Gastrocnemius medialis (tissue), 4 donors: ENCODE data around the gene CNTF. TPM values are rescaled to one million over a fixed set of nuclear protein-coding genes. Genes with fewer than 3 reads are reported as not detected.

ENCODE experiments used
- ATAC-seq, 2 donors: fragments of 150-250 bp; one replicate each; pipeline ENCODE4 v1.9.1; 2016
- DNase-seq, 2 donors: peaks; one replicate each; pipeline ENCODE4 v3.0.0-alpha.2; 2019
- H3K27ac ChIP-seq, 4 donors: fragments of 200-600 bp; sonication (generic); 1 replicate in 1 of 4; 2 replicates in 3 of 4; pipeline ENCODE4 v1.5.1; 2016 to 2018; ENCODE audit warnings: mild to moderate bottlenecking in 2 of 4, moderate library complexity in 1 of 4
- H3K27me3 ChIP-seq, 3 donors: fragments of 200-600 bp; sonication (generic) in 2 of 3; 1 replicate in 1 of 3; 2 replicates in 2 of 3; pipeline versions ENCODE4 v1.5.1 to v1.6.0; 2016 to 2019; ENCODE audit warnings: mild to moderate bottlenecking in 1 of 3, moderate library complexity in 1 of 3
- H3K36me3 ChIP-seq, 2 donors: fragments of 200-600 bp; sonication (generic) in 1 of 2; one replicate each; pipeline ENCODE4 v1.5.1; 2017 to 2018
- H3K4me1 ChIP-seq, 2 donors: fragments of 200-600 bp; sonication (generic) in 1 of 2; one replicate each; pipeline ENCODE4 v1.5.1; 2016 to 2017; ENCODE audit warnings: mild to moderate bottlenecking in 2 of 2
- H3K4me3 ChIP-seq, 4 donors: fragments of 200-600 bp; sonication (generic) in 3 of 4; 1 replicate in 1 of 4; 2 replicates in 3 of 4; pipeline ENCODE4 v1.5.1; 2016 to 2019; ENCODE audit warnings: mild to moderate bottlenecking in 2 of 4
- H3K9me3 ChIP-seq, 3 donors: fragments of 200-600 bp; sonication (generic) in 2 of 3; 1 replicate in 1 of 3; 2 replicates in 2 of 3; pipeline ENCODE4 v1.5.1; 2016 to 2019
- POLR2A ChIP-seq, 2 donors: fragments of 450-650 bp; IDR thresholded peaks; one replicate each; pipeline ENCODE4 v1.6.1; 2017; ENCODE audit warnings: antibody characterized with exemption in 2 of 2, mild to moderate bottlenecking in 2 of 2, moderate library complexity in 2 of 2
- in situ Hi-C, 4 donors: fragments of 200-750 bp; cut with MboI; loops; one replicate each; pipeline versions ENCODE4 v1.15.0 to v1.8.0; 2017; ENCODE audit warnings: low sequenced_read_pairs in 4 of 4
- intact Hi-C: fragments of 100-400 bp; cut with DNase I; formaldehyde crosslinking; loops from one replicate; pipeline ENCODE4 v1.15.1; 2023; ENCODE audit warnings: low total_unique reads
- total RNA-seq, 4 donors: library from RNA; depleted of rRNA; stranded (reverse); fragments of >200 nt; gene quantifications; one replicate each; pipeline versions ENCODE4 v1.1.0 to v1.2.3, GENCODE V29; 2016
- TF ChIP-seq, protein P1 (sequence below), 5 experiments: fragments of 450-650 bp in 3 of 5; fragments of 200-600 bp in 2 of 5; sonication (generic) in 2 of 5; IDR thresholded peaks in 4 of 5; conservative IDR thresholded peaks in 1 of 5; 1 replicate in 4 of 5; 2 replicates in 1 of 5; pipeline ENCODE4 v1.5.1; 2016 to 2019; ENCODE audit warnings: antibody characterized with exemption in 5 of 5, mild to moderate bottlenecking in 3 of 5, moderate library complexity in 3 of 5

CNTF gene
- total RNA-seq, 4 donors from 2014 or later = 3.2 to 8.5 (median 4.0) TPM

DNA sequence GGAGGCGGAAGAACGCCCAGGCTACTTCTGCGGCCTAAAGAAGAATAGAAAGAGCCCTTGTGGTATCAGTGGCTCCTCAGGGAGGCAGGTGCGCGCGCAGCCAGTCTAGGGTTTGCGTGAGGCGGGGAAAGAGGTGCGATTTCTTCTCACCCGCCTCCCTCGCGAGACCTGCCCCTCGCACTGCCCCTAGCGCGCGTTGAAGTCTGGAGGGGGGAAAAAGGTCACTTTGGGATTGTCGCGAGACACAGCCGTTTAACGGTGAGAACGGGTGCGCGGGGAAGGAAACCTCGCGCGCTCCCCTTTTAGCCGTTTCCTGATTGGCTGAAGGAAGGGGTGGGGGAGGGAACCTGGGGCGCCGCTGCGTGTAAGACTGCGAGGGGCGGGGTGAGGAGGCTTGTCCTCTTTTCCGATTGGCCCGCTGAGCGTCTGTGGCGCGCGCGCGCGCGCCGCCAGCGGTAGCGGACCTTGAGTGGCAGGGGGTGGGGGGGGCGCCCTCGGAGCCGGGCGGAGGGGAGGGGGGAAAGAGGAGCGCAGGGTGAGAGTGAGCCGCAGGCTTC lies 43.8 kb upstream of the CNTF start, which contains the start of gene ZFP91:
ZFP91 (plus strand) TSS at position 429 of the 557 bp plus-strand sequence. CDS start 219 bp downstream, outside the sequence.
- no peaks in the 10 kb centered on the region for H3K9me3 ChIP-seq
- H3K27me3 ChIP-seq = no peaks in the 10 kb centered on the region
- ATAC-seq (peak; percentile 64 to 73), DNase-seq (peak; percentile 99)
- no peaks in the 10 kb centered on the region for H3K36me3 ChIP-seq
- intact Hi-C loops (loop anchor here (2.0 to 10.0 kb wide), 8 partner anchors 38 to 1254 kb away; partner anchors contain the start of genes FAM111A, MED19, OSBP and PATL1), in situ Hi-C loops (loop anchor here in 3 of 4 donors (5.0 to 25.0 kb wide), 5 partner anchors 46 to 916 kb away; partner anchors contain the start of genes CLP1 (in 1 of the 3), CNTF (in 1 of the 3), MED19 (in 1 of the 3) and TMX2 (in 1 of the 3))
- H3K4me1 ChIP-seq = peaks cover 72 to 73% of the 10 kb centered on the region in 2 donors
- peak within 1 kb of the TSS; percentile 91 to 95 (median 94) for H3K4me3 ChIP-seq
- TF ChIP-seq, protein P1, sequence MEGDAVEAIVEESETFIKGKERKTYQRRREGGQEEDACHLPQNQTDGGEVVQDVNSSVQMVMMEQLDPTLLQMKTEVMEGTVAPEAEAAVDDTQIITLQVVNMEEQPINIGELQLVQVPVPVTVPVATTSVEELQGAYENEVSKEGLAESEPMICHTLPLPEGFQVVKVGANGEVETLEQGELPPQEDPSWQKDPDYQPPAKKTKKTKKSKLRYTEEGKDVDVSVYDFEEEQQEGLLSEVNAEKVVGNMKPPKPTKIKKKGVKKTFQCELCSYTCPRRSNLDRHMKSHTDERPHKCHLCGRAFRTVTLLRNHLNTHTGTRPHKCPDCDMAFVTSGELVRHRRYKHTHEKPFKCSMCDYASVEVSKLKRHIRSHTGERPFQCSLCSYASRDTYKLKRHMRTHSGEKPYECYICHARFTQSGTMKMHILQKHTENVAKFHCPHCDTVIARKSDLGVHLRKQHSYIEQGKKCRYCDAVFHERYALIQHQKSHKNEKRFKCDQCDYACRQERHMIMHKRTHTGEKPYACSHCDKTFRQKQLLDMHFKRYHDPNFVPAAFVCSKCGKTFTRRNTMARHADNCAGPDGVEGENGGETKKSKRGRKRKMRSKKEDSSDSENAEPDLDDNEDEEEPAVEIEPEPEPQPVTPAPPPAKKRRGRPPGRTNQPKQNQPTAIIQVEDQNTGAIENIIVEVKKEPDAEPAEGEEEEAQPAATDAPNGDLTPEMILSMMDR (IDR thresholded peaks at IDR 0.05 in 4 of 5, conservative IDR thresholded peaks at IDR 0.05 in 1 of 5) = peak in 1 of 5 experiments; percentile 8
- TF ChIP-seq POLR2A (IDR thresholded peaks at IDR 0.05) = peak; percentile 86 to 88
- H3K27ac ChIP-seq = peak within 1 kb of the TSS; percentile 98 to 100 (median 100)

DNA sequence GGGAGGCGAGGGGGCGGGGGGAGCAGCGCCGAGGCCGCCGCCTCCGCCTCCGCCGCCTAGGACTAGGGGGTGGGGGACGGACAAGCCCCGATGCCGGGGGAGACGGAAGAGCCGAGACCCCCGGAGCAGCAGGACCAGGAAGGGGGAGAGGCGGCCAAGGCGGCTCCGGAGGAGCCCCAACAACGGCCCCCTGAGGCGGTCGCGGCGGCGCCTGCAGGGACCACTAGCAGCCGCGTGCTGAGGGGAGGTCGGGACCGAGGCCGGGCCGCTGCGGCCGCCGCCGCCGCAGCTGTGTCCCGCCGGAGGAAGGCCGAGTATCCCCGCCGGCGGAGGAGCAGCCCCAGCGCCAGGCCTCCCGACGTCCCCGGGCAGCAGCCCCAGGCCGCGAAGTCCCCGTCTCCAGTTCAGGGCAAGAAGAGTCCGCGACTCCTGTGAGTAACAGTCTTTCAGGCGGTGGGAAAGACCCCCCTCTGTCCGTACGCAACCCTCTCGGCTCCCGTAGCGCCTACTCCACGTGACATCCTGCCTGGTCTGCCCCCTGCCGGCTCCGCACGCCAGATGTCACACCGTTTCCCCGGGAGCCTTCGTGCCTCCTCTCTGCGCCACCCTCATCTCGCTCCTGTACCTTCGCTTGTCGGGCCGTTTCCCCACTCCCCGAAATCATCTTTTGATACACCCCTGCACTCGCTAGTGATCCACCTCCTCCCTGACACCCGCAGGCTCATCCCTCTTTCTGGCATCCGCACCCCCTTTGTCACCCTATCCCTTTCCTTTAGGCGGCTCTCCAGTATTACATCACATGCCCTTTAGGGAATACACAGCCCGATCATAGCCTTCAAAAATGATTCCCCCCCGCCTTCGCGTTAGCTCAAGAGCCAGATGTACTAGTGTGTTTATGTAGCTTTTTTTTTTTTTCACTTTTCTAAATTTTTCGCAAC lies 43.0 kb upstream of the CNTF start:
- Histone ChIP-seq H3K4me3 (peak overlapping the region; percentile 85 to 95 (median 94)), H3K27ac (peak overlapping the region; percentile 98 to 100 (median 100)), H3K9me3 (no peaks in the 10 kb centered on the region), H3K4me1 (peaks cover 72 to 73% of the 10 kb centered on the region in 2 donors), H3K36me3 (no peaks in the 10 kb centered on the region), H3K27me3 (no peaks in the 10 kb centered on the region)
- in situ Hi-C loops (loop anchor here in 3 of 4 donors (5.0 to 25.0 kb wide), 5 partner anchors 45 to 917 kb away; partner anchors contain the start of genes CLP1 (in 1 of the 3), CNTF (in 1 of the 3), MED19 (in 1 of the 3) and TMX2 (in 1 of the 3)), intact Hi-C loops (loop anchor here (2.0 to 10.0 kb wide), 8 partner anchors 37 to 1255 kb away; partner anchors contain the start of genes FAM111A, MED19, OSBP and PATL1)
- ATAC-seq (peak; percentile 54 to 58), DNase-seq (peak; percentile 90 to 91)
- peak; percentile 79 to 80 for TF ChIP-seq POLR2A (IDR thresholded peaks at IDR 0.05)
- TF ChIP-seq, protein P1 (IDR thresholded peaks at IDR 0.05 in 4 of 5, conservative IDR thresholded peaks at IDR 0.05 in 1 of 5) = peak; percentile 72 to 93 (median 88)

DNA sequence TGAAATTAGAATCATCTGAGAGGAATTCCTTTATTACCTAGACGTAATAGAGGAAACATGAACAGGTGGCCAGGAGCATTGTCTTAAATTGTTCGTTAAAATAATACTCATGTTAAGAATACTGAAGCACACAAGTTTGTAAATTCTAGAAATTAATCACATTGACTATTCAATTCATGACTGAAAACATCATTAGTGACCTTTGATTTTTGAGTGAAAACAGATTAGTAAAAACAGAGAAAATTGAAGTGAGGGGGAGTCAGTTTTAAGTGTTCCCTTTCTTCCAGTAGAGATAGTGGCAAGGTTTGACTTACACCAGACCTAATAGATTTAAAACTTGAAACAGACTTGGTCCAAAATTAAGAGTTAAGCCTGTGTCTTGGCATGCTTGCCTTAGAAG lies 42.2 kb upstream of the CNTF start:
- in situ Hi-C loops (loop anchor here in 2 of 4 donors (25.0 kb wide), 2 partner anchors 868 to 918 kb away; partner anchors contain the start of genes CLP1 (in 1 of the 2), MED19 (in 1 of the 2), TMX2 (in 1 of the 2) and ZDHHC5 (in 1 of the 2)), intact Hi-C loops (no loop called here)
- Histone ChIP-seq H3K4me3 (peak overlapping the region; percentile 85 to 95 (median 94)), H3K27me3 (no peaks in the 10 kb centered on the region), H3K27ac (peak overlapping the region; percentile 98 to 100 (median 100)), H3K36me3 (no peaks in the 10 kb centered on the region), H3K4me1 (peaks cover 67 to 73% of the 10 kb centered on the region in 2 donors), H3K9me3 (no peaks in the 10 kb centered on the region)
- DNase-seq (no peak), ATAC-seq (no peak)
- TF ChIP-seq, protein P1 (IDR thresholded peaks at IDR 0.05 in 4 of 5, conservative IDR thresholded peaks at IDR 0.05 in 1 of 5) = no peak
- TF ChIP-seq POLR2A (IDR thresholded peaks at IDR 0.05) = no peak

DNA sequence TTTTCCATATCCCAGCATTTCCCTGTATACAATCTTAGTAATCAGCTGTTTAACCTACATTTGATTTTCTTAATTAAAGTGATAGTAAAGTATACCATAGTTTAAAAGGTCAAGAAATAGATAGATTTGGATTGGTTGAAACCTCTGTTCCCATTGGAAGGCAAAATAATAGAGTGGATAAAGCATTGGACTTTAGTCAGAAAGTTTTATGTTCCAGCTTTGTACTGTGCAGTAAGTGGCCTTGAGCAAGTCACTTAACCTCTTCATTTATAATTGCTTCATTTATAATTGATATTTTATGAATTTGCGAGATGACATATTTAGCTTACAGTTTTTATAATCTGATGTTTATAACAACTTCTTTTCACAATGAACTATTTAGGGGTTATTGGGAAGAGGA lies 40.0 kb upstream of the CNTF start:
- Histone ChIP-seq H3K4me1 (peaks cover 60 to 64% of the 10 kb centered on the region in 2 donors), H3K4me3 (no peak overlapping the region), H3K9me3 (no peaks in the 10 kb centered on the region), H3K27ac (peak overlapping the region in 2 of 4 donors; percentile 100), H3K36me3 (peaks cover 0 to 4% of the 10 kb centered on the region in 2 donors), H3K27me3 (no peaks in the 10 kb centered on the region)
- in situ Hi-C loops = loop anchor here in 2 of 4 donors (25.0 kb wide), 2 partner anchors 870 to 920 kb away; partner anchors contain the start of genes CLP1 (in 1 of the 2), MED19 (in 1 of the 2), TMX2 (in 1 of the 2) and ZDHHC5 (in 1 of the 2)
- intact Hi-C loops = no loop called here
- TF ChIP-seq POLR2A (IDR thresholded peaks at IDR 0.05) = no peak
- TF ChIP-seq, protein P1 (IDR thresholded peaks at IDR 0.05 in 4 of 5, conservative IDR thresholded peaks at IDR 0.05 in 1 of 5) = no peak
- DNase-seq = no peak
- ATAC-seq = no peak
